ENCODE data around the gene LMX1A. TPM values are rescaled to one million over a fixed set of nuclear protein-coding genes. Genes with fewer than 3 reads are reported as not detected.

The LMX1A gene
- total RNA-seq = not detected in 2 replicates

DNA sequence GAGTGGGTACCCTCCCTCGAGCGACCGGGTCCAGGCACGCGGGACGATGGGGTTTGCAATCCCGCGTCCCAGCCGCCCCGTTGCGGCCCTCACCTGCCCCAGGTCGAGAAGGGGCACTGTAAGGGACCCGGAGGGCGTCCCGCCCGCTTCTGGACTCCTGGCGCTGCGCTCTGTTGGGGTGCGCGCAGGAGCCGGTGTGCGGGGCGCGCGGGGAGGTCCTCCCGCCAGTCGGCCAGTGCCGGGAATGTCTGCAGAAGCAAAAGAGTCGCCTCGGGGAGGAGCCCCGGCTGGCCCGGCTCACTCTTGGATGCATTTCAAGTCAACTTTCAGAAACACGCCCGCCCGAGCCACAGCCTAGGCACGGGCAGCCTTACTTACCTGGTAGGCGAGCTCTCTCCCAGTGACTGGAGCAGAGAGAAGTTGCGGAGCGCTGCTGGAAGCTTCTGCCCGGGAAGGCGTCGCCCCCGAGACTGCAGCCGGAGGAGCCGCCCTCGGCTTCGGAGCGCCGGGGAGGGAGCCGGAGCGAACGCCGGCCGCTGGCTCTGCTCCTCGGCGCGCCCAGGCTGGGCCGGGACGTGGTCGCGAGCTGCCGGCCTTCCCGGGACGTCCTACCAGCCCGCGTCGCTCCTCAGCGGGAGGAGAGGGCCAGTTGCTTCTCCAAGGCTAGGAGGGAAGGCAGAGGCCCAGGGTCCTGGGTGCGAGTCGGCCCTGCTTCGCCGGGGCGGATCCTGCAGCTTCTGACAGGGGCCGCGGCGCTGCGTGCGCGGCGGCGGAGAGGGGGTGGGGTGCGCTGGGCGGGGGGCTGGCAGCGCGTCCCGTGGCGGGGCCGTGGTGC is at the start of gene LMX1A:
LMX1A (minus strand) TSS at position 739 of the 835 bp plus-strand sequence. CDS start 1,156 bp downstream, outside the sequence.
- no peak for DNase-seq (ENCODE audit: low read depth in 2 of 2)

DNA sequence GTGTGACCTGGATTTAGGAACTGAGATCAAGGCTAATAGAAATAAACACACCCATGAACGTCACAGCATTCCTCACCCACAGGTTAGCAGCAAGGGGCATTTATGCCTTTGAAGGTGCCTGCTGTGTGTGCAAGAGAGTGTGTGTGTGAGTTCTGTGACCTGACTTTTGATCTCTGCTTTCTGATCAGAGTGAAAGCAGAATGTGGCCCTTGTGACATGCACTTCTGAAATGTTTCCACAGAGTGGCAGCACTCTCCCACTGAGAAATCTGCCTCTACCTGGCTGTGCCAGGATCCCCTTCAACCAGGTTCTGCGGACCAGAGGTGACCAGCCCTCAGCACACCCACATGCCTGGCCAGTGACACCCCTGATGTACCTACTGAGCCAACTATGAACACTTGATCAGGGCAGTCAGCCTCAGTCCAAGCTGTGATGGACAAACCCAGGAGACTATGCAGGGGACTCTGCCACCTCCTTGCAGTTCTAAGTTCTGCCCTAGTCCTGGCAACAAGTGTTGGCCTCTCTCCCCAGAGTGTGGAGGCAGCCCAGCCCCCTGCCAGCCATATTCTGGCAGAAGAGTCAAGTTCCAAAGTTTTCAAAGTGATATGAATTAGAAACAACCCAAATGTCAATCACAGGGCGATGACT is 47.4 kb upstream of the LMX1A start:
- peak in 1 of 2 donors; percentile 25 for DNase-seq (ENCODE audit: low read depth in 2 of 2)

DNA sequence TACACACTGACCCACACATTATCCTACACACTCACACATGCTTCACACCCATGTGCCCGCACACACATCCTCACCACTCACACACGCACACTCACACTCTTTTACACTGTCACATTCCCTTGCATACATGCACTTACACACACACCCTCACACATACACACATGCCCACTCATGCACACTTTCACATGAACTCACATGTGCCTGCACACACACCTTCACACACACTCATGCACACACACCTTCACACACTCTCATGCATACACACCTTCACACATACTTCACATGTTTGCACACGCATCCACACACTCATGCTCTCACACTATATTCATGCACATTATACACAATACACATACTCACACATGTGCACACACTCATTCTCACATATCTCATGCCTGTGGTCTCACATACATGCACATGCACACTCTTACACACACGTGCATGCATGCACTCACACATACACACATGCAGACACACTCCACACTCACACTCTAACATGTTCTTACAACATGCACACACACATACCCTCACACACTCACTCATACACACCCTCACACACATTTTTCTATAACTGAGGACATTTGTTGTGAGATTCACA is 46.1 kb upstream of the LMX1A start:
- no peak for DNase-seq (ENCODE audit: low read depth in 2 of 2)

DNA sequence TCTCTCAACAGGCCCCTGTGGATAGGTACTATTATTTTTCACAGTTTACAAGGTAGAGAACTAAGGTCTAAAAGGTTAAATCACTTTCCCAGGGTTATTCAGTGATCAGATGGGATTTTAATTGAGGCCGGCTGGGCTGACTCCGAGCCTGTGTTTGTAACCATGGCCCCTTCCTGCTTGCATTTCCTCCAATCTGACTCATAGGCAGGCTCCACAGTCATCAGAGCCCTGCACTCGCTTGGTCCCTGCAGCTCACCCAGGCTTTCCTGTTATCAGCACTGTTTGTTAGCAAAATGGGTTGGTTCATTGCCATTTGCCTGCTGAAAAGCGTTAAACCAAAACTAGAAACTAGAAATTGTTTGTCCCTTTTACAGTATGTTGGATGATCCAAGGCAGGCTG is 41.4 kb upstream of the LMX1A start:
- DNase-seq (ENCODE audit: low read depth in 2 of 2) = peak; percentile 73 to 91

DNA sequence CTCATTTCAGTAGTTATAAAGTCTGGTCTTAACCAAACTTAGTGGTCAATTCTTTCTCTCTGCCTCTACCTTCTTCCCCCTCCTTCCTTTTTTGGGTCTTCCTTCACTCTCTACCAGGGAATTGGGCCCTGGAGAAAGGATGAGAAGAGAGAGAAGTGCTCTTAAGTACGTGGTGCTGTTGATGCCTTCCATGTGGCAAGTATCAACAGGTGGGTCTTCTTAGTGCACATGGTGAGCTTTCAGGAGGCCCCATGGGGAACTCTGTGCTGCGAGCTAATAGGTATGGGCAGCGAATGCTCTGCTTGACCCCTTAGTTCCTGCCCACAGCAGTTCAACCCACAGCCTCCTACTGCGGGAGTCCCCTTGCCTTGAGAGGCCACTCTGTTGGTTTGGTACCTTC is 39.4 kb upstream of the LMX1A start:
- DNase-seq (ENCODE audit: low read depth in 2 of 2) = no peak

DNA sequence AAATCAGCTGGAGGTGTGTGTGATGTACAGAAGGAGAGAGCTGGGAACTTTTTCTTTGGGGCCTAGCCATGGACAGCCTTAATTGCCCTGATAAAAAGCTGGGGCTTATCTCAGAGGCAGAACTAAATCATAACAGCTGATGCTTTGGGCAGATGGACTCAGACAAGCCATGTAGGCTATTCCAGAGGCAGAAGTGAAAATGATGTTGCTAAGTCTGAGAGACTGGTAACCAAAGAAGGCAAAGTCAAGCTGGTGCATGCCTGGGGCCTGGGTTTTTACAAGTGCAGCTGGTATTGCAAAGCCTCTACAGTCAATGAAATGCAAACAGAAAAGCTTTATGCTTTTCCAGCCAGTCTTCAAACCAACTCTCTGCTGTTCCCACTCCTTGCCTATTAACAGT is 39.0 kb upstream of the LMX1A start:
- DNase-seq (ENCODE audit: low read depth in 2 of 2) = no peak

DNA sequence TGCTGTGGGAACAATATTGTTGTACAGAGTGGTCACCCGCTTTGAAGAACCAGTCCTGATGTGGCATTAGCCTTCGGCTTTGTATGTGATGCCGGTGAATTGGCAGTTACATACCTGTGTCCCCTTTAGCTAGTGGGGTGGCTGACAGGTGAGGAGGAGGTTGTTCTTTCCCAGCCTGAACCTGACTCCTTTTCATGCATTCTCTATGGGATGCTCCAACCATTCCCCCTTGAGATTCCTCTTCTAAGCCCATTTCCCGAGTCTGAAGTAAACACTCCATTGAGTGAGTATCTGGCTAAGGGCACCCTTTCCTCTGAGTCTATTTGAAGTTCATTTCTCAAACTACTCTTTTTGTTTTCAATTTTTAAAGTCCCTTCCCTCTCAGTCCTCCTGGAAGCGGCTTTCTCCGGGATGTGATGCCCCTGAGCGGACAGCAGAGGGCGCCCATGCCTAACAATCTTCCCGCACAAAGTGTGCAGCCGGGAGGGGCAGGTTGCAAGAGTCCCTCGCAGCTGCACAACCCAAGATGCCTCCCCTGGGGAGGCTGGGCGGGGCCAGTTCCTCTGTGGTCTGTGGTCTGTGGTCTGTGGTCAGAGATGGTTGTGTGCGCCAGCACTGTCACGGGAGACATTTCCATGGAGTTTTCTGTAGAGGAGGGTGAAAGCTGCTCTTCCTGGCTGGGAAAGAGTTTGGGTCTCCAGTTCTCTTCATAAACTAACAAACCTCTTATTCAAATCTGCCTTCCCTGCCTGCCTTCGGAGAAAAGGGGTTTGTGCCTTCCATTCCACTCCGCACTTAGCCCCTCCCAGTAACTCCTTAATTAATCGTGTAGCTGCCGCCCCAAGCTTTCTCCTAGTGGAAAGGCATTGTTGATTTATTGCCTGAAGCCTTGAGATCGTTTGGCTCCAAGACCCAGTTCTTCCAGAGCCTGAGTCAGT is 36.4 kb upstream of the LMX1A start:
- DNase-seq (ENCODE audit: low read depth in 2 of 2) = peak; percentile 21 to 65

DNA sequence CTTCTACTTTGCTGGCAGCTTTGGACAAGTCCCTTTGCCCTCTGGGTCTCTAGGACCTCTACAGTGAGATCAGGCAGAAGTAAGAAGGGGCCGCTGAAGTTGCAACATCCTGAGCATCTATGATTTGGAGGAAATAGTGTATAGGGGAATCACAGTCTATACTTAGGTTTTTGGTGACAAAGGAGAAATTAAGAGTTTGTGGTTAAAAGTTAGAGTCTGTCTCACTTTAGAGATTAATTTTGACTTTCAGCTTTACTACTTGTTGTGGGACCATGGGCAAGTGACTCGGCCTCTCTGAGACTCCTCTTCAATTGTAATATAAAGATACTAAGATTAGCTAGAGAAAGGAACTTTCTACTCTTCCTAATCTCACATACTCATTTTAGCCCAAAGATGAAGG is 33.1 kb upstream of the LMX1A start:
- DNase-seq (ENCODE audit: low read depth in 2 of 2) = no peak

DNA sequence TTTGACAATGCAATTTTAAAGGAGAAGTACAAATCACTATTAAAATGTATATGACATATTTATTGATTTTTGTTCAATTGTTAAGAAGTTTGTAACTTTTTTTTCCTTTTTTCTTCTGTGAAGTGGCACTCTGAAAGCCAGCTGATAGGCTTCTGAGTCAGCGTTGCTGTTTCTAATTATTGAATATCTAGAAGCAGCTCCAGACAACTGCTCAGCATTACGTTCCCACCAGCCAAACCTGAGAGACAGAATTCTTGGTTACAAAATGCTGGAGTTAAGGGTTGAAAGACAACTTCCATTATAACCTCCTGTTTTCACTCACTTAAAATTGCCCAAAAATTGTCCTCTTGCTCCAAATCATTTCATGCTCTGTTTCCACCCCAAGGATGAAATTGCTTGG is 31.4 kb upstream of the LMX1A start:
- no peak for DNase-seq (ENCODE audit: low read depth in 2 of 2)

DNA sequence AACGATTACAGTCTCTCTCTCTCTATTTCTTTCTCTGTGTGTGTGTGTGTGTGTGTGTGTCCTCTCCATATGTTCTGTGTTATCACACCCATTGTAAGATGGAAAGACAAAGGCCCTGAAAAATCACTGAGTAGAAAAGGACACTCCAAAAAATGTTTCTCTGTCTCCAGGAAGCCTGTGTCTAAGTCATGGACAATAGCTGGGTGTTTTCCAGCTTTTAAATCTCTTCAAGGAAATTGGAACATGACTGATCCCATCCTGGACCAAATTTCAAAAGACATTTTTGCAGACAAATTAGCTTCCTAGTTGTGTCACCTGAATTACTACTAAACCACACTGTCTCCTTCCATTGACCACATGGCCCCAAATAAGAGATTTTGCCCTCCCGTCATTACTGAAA is 31.0 kb upstream of the LMX1A start:
- no peak for DNase-seq (ENCODE audit: low read depth in 2 of 2)

DNA sequence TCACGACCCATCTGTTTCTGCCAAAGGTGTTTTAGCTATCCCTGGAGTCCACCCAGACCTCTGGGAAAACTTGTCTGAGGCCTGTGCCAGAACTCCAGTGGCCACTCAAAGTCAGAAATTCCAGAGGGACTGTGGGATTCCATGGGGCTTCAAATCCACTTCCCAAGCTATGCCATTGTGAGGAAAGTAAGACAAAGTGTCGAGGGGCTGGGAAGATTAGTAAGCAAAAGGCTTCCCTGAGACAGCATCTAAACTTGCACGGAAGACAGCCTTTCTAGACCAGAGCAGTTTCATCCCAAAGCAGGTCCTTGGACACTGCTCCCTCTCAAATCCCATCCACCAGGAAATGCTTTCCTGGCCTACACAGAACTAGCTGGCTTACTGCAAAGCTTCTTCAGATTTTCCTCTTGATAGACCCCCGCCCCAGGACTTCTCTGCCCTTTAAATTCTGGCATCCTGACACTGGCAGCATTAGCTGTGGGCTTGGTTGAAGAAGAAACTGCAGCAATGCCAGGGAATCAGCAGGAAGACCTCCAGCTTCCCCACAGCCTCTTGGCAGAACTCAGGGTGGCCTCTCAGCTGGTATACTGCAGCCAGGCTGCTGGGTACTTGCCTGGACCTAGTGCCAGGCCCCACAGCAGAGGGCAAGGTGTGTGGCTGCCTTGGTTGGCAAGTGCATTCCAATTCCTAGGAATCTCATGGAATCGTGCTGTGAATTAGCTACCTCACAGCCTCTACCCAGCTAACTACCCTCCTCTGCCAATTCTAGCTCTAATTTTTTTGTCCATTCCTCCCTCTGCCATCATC is 27.3 kb upstream of the LMX1A start:
- no peak for DNase-seq (ENCODE audit: low read depth in 2 of 2)

DNA sequence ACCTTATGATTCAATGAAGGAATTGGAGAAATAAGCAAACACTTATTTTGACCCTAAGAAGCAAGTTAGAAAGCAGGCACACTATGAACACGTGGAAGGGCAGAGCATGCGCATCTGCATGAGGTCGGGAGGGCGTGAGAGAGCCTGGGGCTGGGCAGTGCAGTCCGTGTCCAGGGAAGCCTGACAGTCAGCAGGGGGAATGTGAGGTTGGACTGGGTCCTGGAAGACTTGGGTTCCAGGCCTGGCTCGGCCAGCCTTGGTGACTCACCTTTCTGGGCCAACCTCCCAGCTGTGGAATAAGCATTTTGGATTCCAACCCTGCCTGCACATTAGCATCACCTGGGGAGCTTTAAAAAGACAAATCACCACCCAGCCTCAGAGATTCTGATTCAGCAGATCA is 26.6 kb upstream of the LMX1A start:
- DNase-seq (ENCODE audit: low read depth in 2 of 2) = no peak

DNA sequence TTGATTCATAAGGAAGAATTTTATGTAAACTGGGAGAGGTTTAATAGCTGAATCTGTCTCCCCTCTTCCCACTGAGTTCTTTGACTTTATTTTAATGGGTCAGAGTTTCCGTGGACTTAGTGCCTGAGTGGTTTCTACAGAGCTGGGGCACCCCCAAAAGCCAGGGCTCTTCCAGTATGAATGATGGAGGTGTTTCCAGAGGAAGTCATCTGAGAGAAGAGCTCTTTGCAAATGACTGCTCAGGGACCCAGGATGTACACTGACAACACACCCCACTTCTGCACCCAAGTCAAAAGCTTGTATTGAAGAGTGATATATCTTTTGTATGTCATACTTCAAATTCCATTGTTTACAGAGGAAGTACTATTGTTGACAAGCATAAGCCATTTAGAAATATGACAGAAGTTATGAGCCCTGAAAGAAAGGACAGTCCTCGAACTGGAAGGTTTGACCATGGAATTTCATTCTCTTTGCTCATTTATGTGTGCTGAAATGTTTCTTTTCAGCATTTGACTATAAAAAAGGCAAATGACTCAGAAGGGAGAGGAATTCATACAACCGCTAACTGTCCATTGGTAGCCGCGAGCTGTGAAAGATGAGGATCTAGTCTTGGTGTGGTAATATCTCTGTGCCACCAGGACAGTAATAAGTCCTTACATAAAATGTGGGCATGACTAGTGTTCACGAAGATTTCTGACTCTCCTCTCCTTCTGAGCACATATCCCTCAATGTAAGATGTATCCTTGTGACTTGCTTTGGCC is 25.4 kb upstream of the LMX1A start:
- DNase-seq (ENCODE audit: low read depth in 2 of 2) = no peak

DNA sequence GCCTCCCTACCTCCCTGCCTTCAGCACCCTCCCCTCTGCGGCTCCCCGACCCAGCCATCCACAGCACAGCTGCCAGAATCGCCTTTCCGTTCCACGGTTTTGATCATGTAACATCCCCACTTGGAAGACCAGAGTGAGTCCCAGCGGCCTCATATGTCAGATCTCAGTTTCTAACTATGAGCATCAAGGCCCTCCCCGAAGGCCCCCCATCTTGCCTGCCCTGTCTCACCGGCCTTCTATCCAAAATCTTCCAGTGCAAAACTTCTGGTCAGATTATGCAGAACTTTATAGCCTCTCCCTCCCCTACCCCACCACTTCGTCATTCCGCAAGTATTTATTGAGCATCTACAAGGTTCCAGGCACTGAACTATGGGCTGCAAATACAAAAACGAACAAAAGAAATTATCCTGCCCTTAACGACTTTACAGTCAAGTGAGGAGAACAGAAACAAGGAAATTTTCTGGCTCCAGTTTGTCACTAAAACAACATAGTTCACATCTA is 20.3 kb upstream of the LMX1A start:
- DNase-seq (ENCODE audit: low read depth in 2 of 2) = no peak

DNA sequence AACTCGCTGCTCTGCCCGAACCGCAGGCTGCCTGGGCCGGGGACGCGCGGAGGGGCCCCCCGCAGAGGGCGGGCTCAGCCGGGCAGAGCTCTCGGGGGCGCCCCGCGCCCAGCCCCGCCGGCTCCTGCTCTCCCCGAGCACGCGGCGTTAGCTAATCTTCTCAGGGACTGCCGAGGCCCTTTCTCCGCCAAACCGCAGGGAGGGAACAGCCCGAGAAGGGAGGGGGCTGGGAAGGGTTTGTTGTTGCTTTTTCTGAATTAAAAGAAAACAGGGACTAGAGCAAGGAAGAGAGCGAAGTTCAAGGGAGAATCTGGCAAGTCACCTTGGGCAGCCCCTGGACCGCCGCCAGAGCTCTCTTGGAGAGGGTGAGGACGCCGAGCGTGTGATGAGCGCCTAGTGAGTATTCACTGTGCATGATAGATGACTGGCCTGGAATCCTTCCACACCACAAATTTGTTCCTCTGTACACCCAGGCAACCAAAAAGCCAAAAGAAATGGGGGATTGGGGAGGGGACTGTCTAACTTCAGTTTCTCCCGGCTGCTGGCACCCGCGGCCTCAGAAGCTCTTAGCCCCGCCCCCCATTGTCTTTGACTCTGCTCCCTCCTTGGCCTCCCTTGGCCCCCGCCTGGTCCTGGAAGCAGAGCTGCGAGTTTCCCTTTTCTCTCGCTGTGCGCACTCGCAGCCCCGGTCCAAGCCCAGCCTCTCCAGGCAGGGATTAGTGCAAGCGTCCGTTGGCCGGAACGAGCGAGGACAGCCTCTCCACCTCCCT is 19.7 kb upstream of the LMX1A start:
- peak in 1 of 2 donors; percentile 66 for DNase-seq (ENCODE audit: low read depth in 2 of 2)

DNA sequence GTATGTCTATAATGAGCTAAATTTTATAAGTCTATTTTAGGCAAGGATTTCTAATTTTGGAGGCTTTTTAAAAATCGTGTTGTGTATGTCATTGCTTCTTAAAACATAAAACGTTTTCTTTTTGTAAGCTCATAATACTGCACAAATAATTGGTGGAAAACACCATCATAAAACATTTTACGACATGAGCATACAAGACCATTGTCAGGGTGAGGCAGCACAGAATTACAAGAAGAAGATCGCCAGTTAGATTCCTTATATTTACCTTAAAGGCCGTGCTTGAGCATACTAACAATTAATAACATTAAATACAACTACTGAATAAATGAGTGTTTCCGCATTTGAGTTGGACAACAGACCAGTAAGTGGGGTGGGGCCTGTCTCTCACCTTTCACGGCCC is 19.1 kb upstream of the LMX1A start:
- DNase-seq (ENCODE audit: low read depth in 2 of 2) = no peak

DNA sequence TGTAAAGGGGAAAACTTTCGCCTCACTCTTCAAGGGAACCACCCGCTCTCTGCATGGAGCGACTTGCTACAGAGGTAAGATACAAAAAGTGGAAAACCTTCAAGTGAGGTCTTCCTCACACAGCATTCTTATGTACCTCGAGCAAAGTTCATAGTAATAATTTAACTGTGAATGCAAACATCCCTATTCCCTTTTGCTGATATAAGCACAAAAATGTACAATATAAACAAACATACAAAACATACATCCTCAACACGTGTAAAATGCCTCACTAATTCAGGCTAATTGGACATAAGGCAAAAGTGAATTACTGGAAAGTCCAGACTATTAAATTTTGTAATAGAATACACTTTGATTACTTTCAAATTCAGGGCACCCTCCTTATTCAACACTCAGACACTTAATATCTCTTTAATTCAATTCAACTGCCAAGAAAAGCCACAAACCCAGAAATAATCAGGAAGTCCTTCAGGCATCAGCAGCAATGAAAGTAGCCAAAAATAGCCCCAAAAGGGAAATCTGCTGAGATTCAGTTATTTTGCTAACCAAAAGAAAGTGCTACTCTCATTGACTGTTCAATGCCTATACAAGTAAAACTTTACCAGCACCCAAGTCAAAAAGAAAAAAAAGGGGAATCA is 15.2 kb upstream of the LMX1A start:
- DNase-seq (ENCODE audit: low read depth in 2 of 2) = no peak

DNA sequence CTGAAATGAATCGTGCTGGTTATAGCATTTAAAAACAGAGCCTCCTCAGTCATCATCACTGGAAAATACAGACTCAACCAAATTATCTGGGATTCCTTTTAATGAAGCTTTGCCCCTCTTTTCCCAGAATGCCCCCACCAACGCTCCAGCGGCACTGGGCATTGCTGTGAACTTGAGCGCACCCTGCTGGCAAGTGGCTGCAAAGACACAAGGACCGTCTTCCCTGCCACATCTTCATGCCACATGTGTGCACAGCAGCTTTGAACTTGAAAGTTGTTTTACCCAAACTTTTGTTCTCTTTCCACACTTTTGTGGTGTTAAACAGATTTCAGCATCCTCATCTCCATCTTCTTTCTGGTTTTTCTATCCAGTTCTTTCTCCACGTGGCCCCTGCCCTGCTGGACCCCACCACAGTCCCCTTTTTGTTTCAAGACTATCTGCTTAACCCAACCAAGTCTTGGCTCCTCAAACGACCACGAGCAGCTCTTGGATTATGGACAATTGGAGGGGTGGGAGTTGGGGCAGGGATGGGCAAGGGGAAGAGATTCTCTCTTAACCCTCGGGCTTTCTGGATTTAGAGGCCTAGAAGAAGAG is 12.8 kb upstream of the LMX1A start:
- DNase-seq (ENCODE audit: low read depth in 2 of 2) = peak; percentile 16 to 52

Measured in dermis microvascular lymphatic vessel endothelial cell (primary cell).